GM12878 (cell line): Measurements from ENCODE around the gene ANKRD53. TPM values are rescaled to one million over a fixed set of nuclear protein-coding genes. Genes with fewer than 3 reads are reported as not detected.

Experiments
- ATAC-seq: fragments of 200-7000 bp; cut with Tn5 transposase; 3 replicates; pipeline ENCODE4 v1.9.1; 2020; ENCODE audit warnings: mild to moderate bottlenecking, moderate library complexity
- BruUV-seq: library from RNA; stranded (reverse); fragments of 400-500 nt; replicated peaks from 2 replicates; lab custom pipeline; 2021; lab: Mats Ljungman, UMichigan
- CTCF ChIA-PET: fragments of 300-600 bp; sonication (Branson Sonifier 250); formaldehyde crosslinking; extraction: SDS; loops from one replicate; lab custom pipeline; 2021; ENCODE audit warnings: inconsistent platforms; lab: Yijun Ruan, JAX
- POLR2A ChIA-PET: fragments of 350-600 bp; formaldehyde crosslinking; extraction: SDS; loops from one replicate; lab custom pipeline; 2021; ENCODE audit warnings: inconsistent platforms; lab: Charles Lee
- RAD21 ChIA-PET: fragments of 300-600 bp; sonication (Branson Sonifier 250); formaldehyde crosslinking; loops from one replicate; lab custom pipeline; 2023; ENCODE audit warnings: antibody characterized with exemption; ENCODE audit not compliant: unreplicated experiment; lab: Charles Lee
- SMC1A ChIA-PET: fragments of 300-600 bp; sonication (Branson Sonifier 250); formaldehyde crosslinking; loops from one replicate; lab custom pipeline; 2023; ENCODE audit not compliant: unreplicated experiment, uncharacterized antibody; lab: Charles Lee
- DNase-seq: peaks from one replicate; pipeline ENCODE4 v3.0.0-alpha.2; 2011; ENCODE audit warnings: low read depth, low spot score
- FAIRE-seq: peaks from 3 replicates; lab custom pipeline; 2011; peaks lifted over from hg19 to GRCh38; lab: Jason Lieb, UNC
- H2AFZ ChIP-seq: 2 replicates; pipeline ENCODE4 v1.6.0; 2011; ENCODE audit warnings: low read depth, low read length, control low read depth; ENCODE audit not compliant: control insufficient read depth
- H3K27ac ChIP-seq: 2 replicates; pipeline ENCODE4 v1.5.1; 2011; ENCODE audit warnings: control low read depth; ENCODE audit not compliant: control insufficient read depth, insufficient read depth
- H3K27me3 ChIP-seq, 2 experiments: replicated peaks in 1 of 2; 2 replicates each; pipeline versions ENCODE4 v1.6.0 to v1.6.1; 2011; ENCODE audit warnings: low read length in 1 of 2; ENCODE audit not compliant: control insufficient read depth in 2 of 2, insufficient read depth in 2 of 2
- H3K36me3 ChIP-seq, 2 experiments: 2 replicates each; pipeline ENCODE4 v1.5.1; 2011; ENCODE audit warnings: low read length in 1 of 2; ENCODE audit not compliant: control insufficient read depth in 2 of 2, insufficient read depth in 2 of 2
- H3K4me1 ChIP-seq: 2 replicates; pipeline ENCODE4 v1.6.1; 2011; ENCODE audit warnings: mild to moderate bottlenecking, low read length, moderate library complexity, mixed read lengths; ENCODE audit not compliant: control insufficient read depth, insufficient read depth
- H3K4me2 ChIP-seq: 2 replicates; pipeline ENCODE4 v1.6.0; 2011; ENCODE audit warnings: control low read depth; ENCODE audit not compliant: control insufficient read depth, insufficient read depth
- H3K4me3 ChIP-seq: fragments of 200-600 bp; sonication (generic); 2 replicates; pipeline ENCODE4 v1.5.1; 2016
- H3K79me2 ChIP-seq: 2 replicates; pipeline ENCODE4 v1.6.0; 2011; ENCODE audit warnings: low read length; ENCODE audit not compliant: control insufficient read depth, insufficient read depth
- H3K9ac ChIP-seq: 2 replicates; pipeline ENCODE4 v1.8.0; 2011; ENCODE audit warnings: low read length, control low read depth, mixed read lengths; ENCODE audit not compliant: control insufficient read depth, insufficient read depth
- H3K9me3 ChIP-seq: replicated peaks from 3 replicates; pipeline ENCODE4 v1.5.1; 2011; ENCODE audit warnings: mild to moderate bottlenecking, low read length; ENCODE audit not compliant: control insufficient read depth, insufficient read depth
- H4K20me1 ChIP-seq: 2 replicates; pipeline ENCODE4 v1.6.0; 2011; ENCODE audit not compliant: control insufficient read depth, insufficient read depth
- ASH2L ChIP-seq: fragments of 300-600, 200-600 bp; sonication (generic); IDR thresholded peaks from 2 replicates; pipeline ENCODE4 v1.6.1; 2017; ENCODE audit warnings: low read depth, mild to moderate bottlenecking, borderline replicate concordance
- CHD4 ChIP-seq: fragments of 200-600 bp; sonication (generic); IDR thresholded peaks from 2 replicates; pipeline ENCODE4 v1.6.1; 2016; ENCODE audit warnings: mild to moderate bottlenecking
- E2F8 ChIP-seq: fragments of 450-650 bp; IDR thresholded peaks from 2 replicates; pipeline ENCODE4 v1.6.1; 2018; ENCODE audit warnings: mild to moderate bottlenecking, low read depth, moderate library complexity; ENCODE audit not compliant: partially characterized antibody
- EZH2 ChIP-seq: IDR thresholded peaks from 2 replicates; pipeline ENCODE4 v1.6.1; 2012; ENCODE audit warnings: low read depth, mild to moderate bottlenecking, control low read depth, inconsistent platforms, low read length, borderline replicate concordance; ENCODE audit not compliant: control insufficient read depth
- GABPA ChIP-seq: IDR thresholded peaks from 2 replicates; pipeline ENCODE4 v1.6.1; 2014; ENCODE audit warnings: antibody characterized with exemption, low read depth, mild to moderate bottlenecking, inconsistent platforms
- HDAC6 ChIP-seq: fragments of 200-600 bp; sonication (generic); IDR thresholded peaks from one replicate; pipeline ENCODE4 v1.8.0; 2017; ENCODE audit warnings: antibody characterized with exemption; ENCODE audit not compliant: unreplicated experiment
- HSF1 ChIP-seq: fragments of 150-350 bp; IDR thresholded peaks from 2 replicates; pipeline ENCODE4 v1.6.1; 2014; ENCODE audit warnings: mild to moderate bottlenecking, low read depth, low read length
- IRF4 ChIP-seq: IDR thresholded peaks from 2 replicates; pipeline ENCODE4 v1.6.1; 2011; ENCODE audit warnings: low read depth, low read length
- POLR2AphosphoS2 ChIP-seq: IDR thresholded peaks from 2 replicates; pipeline ENCODE4 v1.6.1; 2011; ENCODE audit warnings: low read depth, mild to moderate bottlenecking, low read length, improper control_type of control experiment, moderate library complexity
- REST ChIP-seq: IDR thresholded peaks from 2 replicates; pipeline ENCODE4 v1.6.1; 2012; ENCODE audit warnings: mild to moderate bottlenecking, low read depth, low read length
- SREBF2 ChIP-seq: IDR thresholded peaks from 2 replicates; pipeline ENCODE4 v1.6.1; 2012; ENCODE audit warnings: mild to moderate bottlenecking, low read length
- STAT1 ChIP-seq: fragments of 450-650 bp; conservative IDR thresholded peaks from 2 replicates; pipeline ENCODE4 v1.6.1; 2014; ENCODE audit warnings: antibody characterized with exemption, mild to moderate bottlenecking
- ZBED1 ChIP-seq: IDR thresholded peaks from 2 replicates; pipeline ENCODE4 v1.6.1; 2016; ENCODE audit warnings: borderline replicate concordance
- WGBS: methylation state at CpG from one replicate; pipeline ENCODE4 v1.1.6; 2016; ENCODE audit warnings: low lambda C conversion rate; ENCODE audit not compliant: insufficient replicate concordance, insufficient coverage; ENCODE audit errors: missing lambda C conversion rate; 5-methylcytosine and 5-hydroxymethylcytosine counted together
- in situ Hi-C: fragments of 300-500 bp; cut with MboI; formaldehyde crosslinking; loops from 9 replicates; pipeline ENCODE4 v1.14.3; 2018; ENCODE audit warnings: mixed read lengths
- intact Hi-C: fragments of 100-400 bp; cut with micrococcal nuclease; formaldehyde crosslinking; loops from one replicate; pipeline ENCODE4 v1.14.2; 2022; ENCODE audit not compliant: unreplicated experiment
- polyA plus RNA-seq, 11 experiments: library from polyadenylated mRNA; depleted of rRNA in 4 of 11; unstranded in 6 of 11; stranded (reverse) in 5 of 11; fragments of >200 nt; fragmentation: Nextera tagmentation in 4 of 11; fragmentation: Illumina TruSeq in 1 of 11; extraction: Ambion mirVana in 4 of 11; extraction: Trizol in 1 of 11; gene quantifications; 1 replicate in 1 of 11; 2 replicates in 10 of 11; pipeline versions ENCODE4 v1.2.1 to v1.2.3, GENCODE V29; 2011 to 2016; ENCODE audit warnings: inconsistent platforms in 2 of 11, missing spikeins in 2 of 11, low read depth in 1 of 11
- total RNA-seq, 4 experiments: library from RNA; depleted of rRNA in 3 of 4; stranded (reverse); fragments of >200 nt in 3 of 4; fragmentation: Illumina TruSeq in 1 of 4; extraction: Trizol in 1 of 4; gene quantifications; 2 replicates each; pipeline versions ENCODE4 v1.2.1 to v1.2.3, GENCODE V29; 2013 to 2021
- TF ChIP-seq, protein P1 (sequence below): IDR thresholded peaks from 2 replicates; pipeline ENCODE4 v1.6.1; 2011; ENCODE audit warnings: low read depth, low read length, improper control_type of control experiment, borderline replicate concordance

ANKRD53 gene
- total and polyA plus RNA-seq, 10 of the 15 experiments (the other 5 are each of a cell fraction or from before 2014, with no cell fraction given), result 0.04 TPM; not detected in 8

DNA sequence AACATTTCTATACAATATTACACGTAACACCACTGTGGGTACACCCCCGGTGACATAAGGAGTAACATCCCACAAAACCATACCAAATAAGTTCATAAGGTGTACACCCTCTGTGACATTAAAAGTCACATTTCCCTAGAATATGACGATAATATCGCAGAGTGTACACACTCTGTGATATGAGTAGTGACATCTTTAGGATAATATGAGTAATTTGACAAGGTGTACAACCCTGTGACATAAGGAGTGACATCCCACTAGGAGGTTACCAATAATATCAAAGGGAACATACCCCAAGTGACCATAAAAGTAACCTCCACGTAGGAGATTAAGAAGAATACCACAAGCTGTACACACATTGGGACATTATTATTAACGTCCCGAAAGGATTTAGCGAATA, 40.2 kb downstream of the ANKRD53 start:
- H3K79me2 ChIP-seq, result no peaks in the 10 kb centered on the region
- no peak overlapping the region for H2AFZ ChIP-seq
- H3K27me3 ChIP-seq, result no peaks in the 10 kb centered on the region
- ATAC-seq, result no peak
- H3K9me3 ChIP-seq, result no peaks in the 10 kb centered on the region
- FAIRE-seq, result no peak
- H3K4me3 ChIP-seq, result no peak overlapping the region
- ChIA-PET POLR2A (no interaction called here), CTCF (no interaction called here), RAD21 (no interaction called here), SMC1A (no interaction called here)
- no peaks in the 10 kb centered on the region for H4K20me1 ChIP-seq
- BruUV-seq, result no TSS peak
- intact Hi-C loops, result no loop called here
- no peak overlapping the region for H3K27ac ChIP-seq
- H3K4me1 ChIP-seq, result no peaks in the 10 kb centered on the region
- H3K4me2 ChIP-seq, result no peak overlapping the region
- 49% methylated on average over 8 of the region's 8 CpGs for WGBS
- H3K9ac ChIP-seq, result no peak overlapping the region
- no peak for DNase-seq
- no peaks in the 10 kb centered on the region for H3K36me3 ChIP-seq
- in situ Hi-C loops, result no loop called here
- TF ChIP-seq REST, result no peak
- no peak for TF ChIP-seq EZH2
- TF ChIP-seq STAT1, result no peak
- TF ChIP-seq SREBF2, result no peak
- TF ChIP-seq HDAC6, result no peak
- no peak for TF ChIP-seq POLR2AphosphoS2
- TF ChIP-seq CHD4, result no peak
- TF ChIP-seq ZBED1, result no peak
- TF ChIP-seq HSF1, result no peak
- no peak for TF ChIP-seq E2F8
- no peak for TF ChIP-seq ASH2L
- no peak for TF ChIP-seq GABPA
- TF ChIP-seq, protein P1, sequence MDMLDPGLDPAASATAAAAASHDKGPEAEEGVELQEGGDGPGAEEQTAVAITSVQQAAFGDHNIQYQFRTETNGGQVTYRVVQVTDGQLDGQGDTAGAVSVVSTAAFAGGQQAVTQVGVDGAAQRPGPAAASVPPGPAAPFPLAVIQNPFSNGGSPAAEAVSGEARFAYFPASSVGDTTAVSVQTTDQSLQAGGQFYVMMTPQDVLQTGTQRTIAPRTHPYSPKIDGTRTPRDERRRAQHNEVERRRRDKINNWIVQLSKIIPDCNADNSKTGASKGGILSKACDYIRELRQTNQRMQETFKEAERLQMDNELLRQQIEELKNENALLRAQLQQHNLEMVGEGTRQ, result no peak
- TF ChIP-seq IRF4, result no peak
